ENCODE measurements around the gene CLEC9A. TPM values are rescaled to one million over a fixed set of nuclear protein-coding genes. Genes with fewer than 3 reads are reported as not detected.

The CLEC9A gene
- total and polyA plus RNA-seq, 3 donors from 2014 or later, result 2.6 to 6.3 (median 5.4) TPM

DNA sequence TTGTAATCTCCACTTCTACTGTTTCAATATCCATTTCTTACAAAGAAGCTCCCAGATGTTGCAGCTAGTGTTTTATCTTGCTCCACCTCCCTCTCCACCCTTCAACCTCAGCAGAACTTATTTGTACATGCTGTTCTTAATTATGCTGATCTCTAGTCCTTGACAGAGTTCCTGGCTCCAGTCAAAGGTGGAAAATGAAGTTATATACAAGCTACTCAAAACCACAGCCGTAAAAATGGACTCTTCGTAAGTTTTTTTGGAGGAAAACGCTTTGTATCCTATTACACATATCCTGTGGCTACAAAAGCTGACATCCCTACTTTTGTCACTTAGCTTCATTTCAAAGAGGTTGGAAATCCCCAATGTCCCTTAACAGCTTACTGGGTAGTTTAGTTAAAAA is 67.0 kb downstream of the CLEC9A start:
- Histone ChIP-seq H3K27me3 (no peaks in the 10 kb centered on the region), H3K9me3 (no peaks in the 10 kb centered on the region), H3K36me3 (ENCODE audit: low read depth, missing control alignments) (no peaks in the 10 kb centered on the region), H3K4me3 (no peak overlapping the region), H3K27ac (peak overlapping the region in 1 of 2 donors; percentile 70), H3K4me1 (peaks cover 11% of the 10 kb centered on the region)
- TF ChIP-seq CTCF (IDR thresholded peaks at IDR 0.05) (no peak), POLR2A (IDR thresholded peaks at IDR 0.05) (no peak)
- WGBS, 2 donors, result 16 to 23% methylated on average over 3 of the region's 3 CpGs
- no peak for DNase-seq
- intact Hi-C loops (cut with DNase I; ENCODE audit: low total_unique reads), result no loop called here

DNA sequence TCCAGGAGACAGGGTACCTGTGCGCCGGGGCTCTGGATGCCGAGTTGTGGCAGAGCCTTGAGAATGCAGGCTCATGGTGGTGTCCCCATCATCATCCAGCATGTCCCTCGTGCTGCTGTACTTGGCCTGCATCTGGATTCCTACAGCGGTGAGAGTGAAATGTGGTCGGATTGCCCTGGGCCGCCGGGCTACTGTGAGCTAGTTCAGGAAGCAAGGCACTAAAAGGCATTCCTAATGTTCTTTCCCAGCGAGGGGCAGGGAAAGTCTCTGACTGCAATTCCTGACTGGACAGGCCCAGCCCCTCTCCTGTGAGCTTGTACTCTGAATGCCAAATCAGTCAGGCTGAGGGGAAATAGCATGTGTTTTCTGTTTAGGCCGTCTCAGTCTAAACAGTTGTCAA is 68.3 kb downstream of the CLEC9A start, which contains the start of gene CLEC1A:
CLEC1A (minus strand) TSS at position 195 of the 400 bp plus-strand sequence; CDS start at position 132, 63 bp downstream.
- Histone ChIP-seq H3K9me3 (no peaks in the 10 kb centered on the region), H3K4me1 (peaks cover 11% of the 10 kb centered on the region), H3K36me3 (ENCODE audit: low read depth, missing control alignments) (no peaks in the 10 kb centered on the region), H3K27ac (peak within 1 kb of the TSS; percentile 19 to 70), H3K27me3 (no peaks in the 10 kb centered on the region), H3K4me3 (no peak within 1 kb of the TSS)
- peak; percentile 21 for DNase-seq
- WGBS, 2 donors, result 39 to 58% methylated on average over 10 of the region's 10 CpGs
- intact Hi-C loops (cut with DNase I; ENCODE audit: low total_unique reads), result no loop called here
- TF ChIP-seq POLR2A (IDR thresholded peaks at IDR 0.05) (no peak), CTCF (IDR thresholded peaks at IDR 0.05) (no peak)

DNA sequence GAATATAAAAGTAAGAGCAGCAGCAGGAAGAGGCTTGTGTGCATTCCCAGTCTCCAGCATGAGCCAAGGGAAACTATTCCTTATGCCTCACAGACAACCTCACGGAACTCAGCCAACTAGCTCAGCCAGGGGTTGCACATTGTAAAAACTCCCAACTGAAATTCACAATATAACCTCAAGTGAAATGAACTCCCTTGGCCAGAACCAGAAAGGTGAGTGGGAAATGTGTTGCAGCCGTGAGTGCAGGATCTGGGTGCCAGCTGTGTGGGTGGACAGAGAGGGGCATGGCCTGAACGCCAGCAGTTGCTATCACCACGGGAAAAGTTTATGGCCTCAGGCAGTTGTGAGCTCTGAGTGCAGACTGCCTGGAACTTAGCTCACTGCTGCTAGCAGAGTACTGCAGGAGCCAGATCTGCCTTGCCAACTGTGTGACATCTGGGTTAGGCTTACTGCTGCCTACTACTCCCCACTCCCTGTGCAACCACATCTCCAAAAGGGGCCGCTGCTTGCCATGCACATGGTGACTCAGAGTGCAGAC is 70.6 kb downstream of the CLEC9A start:
- peak overlapping the region in 1 of 2 donors; percentile 46 for H3K27ac ChIP-seq
- WGBS, 2 donors, result 35 to 44% methylated on average over 2 to 5 of the region's 5 CpGs
- peak; percentile 50 for DNase-seq
- H3K36me3 ChIP-seq (ENCODE audit: low read depth, missing control alignments), result no peaks in the 10 kb centered on the region
- H3K27me3 ChIP-seq, result no peaks in the 10 kb centered on the region
- H3K4me1 ChIP-seq, result peaks cover 11% of the 10 kb centered on the region
- no peak overlapping the region for H3K4me3 ChIP-seq
- intact Hi-C loops (cut with DNase I; ENCODE audit: low total_unique reads), result no loop called here
- TF ChIP-seq POLR2A (IDR thresholded peaks at IDR 0.05) (no peak), CTCF (IDR thresholded peaks at IDR 0.05) (no peak)
- H3K9me3 ChIP-seq, result no peaks in the 10 kb centered on the region

DNA sequence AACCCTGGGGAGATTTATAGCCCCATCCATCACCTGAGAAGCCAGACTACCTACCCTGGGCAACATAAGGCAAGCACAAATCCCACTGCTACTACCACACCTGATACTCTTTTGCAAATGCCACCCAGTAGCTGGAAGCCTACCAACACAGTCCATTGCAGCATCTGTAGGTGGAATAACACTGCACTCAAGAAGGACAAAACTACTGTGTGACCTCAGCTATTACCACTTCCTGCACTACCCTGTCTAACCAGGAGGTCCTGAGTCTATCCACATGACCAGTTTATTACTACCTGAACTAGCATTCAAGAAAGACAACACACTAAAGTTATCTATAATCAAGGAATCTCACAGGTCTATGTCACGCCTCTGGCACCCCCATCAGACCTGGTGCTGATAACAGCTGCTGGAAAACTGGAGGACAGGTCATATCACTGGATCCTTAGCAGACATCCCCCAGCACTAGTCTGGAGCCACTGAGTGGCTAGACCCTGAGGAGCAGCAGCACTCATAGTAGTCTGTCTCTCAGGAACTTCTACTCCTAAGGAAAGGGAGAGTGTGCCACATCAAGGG is 71.3 kb downstream of the CLEC9A start:
- Histone ChIP-seq H3K4me3 (no peak overlapping the region), H3K36me3 (ENCODE audit: low read depth, missing control alignments) (no peaks in the 10 kb centered on the region), H3K4me1 (peaks cover 11% of the 10 kb centered on the region), H3K27me3 (no peaks in the 10 kb centered on the region), H3K27ac (no peak overlapping the region), H3K9me3 (no peaks in the 10 kb centered on the region)
- intact Hi-C loops (cut with DNase I; ENCODE audit: low total_unique reads), result no loop called here
- no peak for DNase-seq
- TF ChIP-seq CTCF (IDR thresholded peaks at IDR 0.05) (no peak), POLR2A (IDR thresholded peaks at IDR 0.05) (no peak)
- 100% methylated on average over 1 of the region's 1 CpG for WGBS, 2 donors

DNA sequence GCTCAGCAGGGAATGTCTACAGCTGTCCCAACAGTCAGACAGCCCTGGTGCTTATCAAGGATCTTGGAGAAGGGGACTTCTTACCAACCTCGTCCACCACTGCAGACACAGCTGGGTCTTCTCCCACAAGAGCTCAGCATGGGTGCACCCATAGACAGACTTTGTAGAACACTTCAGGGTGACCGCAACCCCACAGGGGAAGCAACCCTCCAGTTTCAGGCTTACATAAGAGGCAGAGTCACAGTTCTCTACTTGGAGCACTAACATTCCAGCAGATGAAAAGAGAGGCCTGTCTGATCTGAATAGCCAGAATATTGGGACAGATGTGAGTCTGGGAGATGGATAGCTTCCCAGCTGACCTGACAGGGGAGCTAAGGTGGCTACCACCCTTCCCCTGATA is 71.8 kb downstream of the CLEC9A start:
- Histone ChIP-seq H3K9me3 (no peaks in the 10 kb centered on the region), H3K27ac (no peak overlapping the region), H3K27me3 (no peaks in the 10 kb centered on the region), H3K36me3 (ENCODE audit: low read depth, missing control alignments) (no peaks in the 10 kb centered on the region), H3K4me1 (peaks cover 11% of the 10 kb centered on the region), H3K4me3 (no peak overlapping the region)
- DNase-seq, result no peak
- 47 to 62% methylated on average over 2 of the region's 2 CpGs for WGBS, 2 donors
- intact Hi-C loops (cut with DNase I; ENCODE audit: low total_unique reads), result no loop called here
- TF ChIP-seq POLR2A (IDR thresholded peaks at IDR 0.05), result no peak
- TF ChIP-seq CTCF (IDR thresholded peaks at IDR 0.05), result no peak
